Fibroblast of lung (primary cell): ENCODE results near the gene FAM168B. TPM values are rescaled to one million over a fixed set of nuclear protein-coding genes. Genes with fewer than 3 reads are reported as not detected.

Source experiments
- DNase-seq, 2 donors: peaks; one replicate each; pipeline versions ENCODE4 v3.0.0 to v3.0.0-alpha.2; 2010; ENCODE audit warnings: low read depth in 2 of 2
- H2AFZ ChIP-seq: 2 replicates; pipeline ENCODE4 v1.5.1; 2012; ENCODE audit warnings: low read length, control low read depth, inconsistent platforms
- H3K27ac ChIP-seq: 2 replicates; pipeline ENCODE4 v1.5.1; 2011; ENCODE audit warnings: low read length, control low read depth; ENCODE audit not compliant: insufficient read depth
- H3K27me3 ChIP-seq: 2 replicates; pipeline ENCODE4 v1.5.1; 2011; ENCODE audit warnings: mild to moderate bottlenecking, low read length; ENCODE audit not compliant: control insufficient read depth, insufficient read depth
- H3K36me3 ChIP-seq: 2 replicates; pipeline ENCODE4 v1.5.1; 2011; ENCODE audit warnings: low read length; ENCODE audit not compliant: control insufficient read depth, insufficient read depth
- H3K4me1 ChIP-seq: 2 replicates; pipeline ENCODE4 v1.5.1; 2011; ENCODE audit warnings: low read length; ENCODE audit not compliant: control insufficient read depth, insufficient read depth; ENCODE audit errors: extremely low read depth
- H3K4me2 ChIP-seq: 2 replicates; pipeline ENCODE4 v1.5.1; 2011; ENCODE audit warnings: low read length, control low read depth; ENCODE audit not compliant: insufficient read depth; ENCODE audit errors: extremely low read depth
- H3K4me3 ChIP-seq, 4 experiments: fragments of 200-600 bp in 1 of 4; sonication (generic) in 1 of 4; replicated peaks in 1 of 4; 2 replicates each; pipeline ENCODE4 v1.5.1; 2011 to 2016; ENCODE audit warnings: low read length in 4 of 4, low read depth in 3 of 4, mild to moderate bottlenecking in 3 of 4, control low read depth in 2 of 4, inconsistent platforms in 1 of 4, mixed read lengths in 1 of 4; ENCODE audit not compliant: insufficient read depth in 1 of 4; ENCODE audit errors: control extremely low read depth in 1 of 4
- H3K79me2 ChIP-seq: 2 replicates; pipeline ENCODE4 v1.5.1; 2012; ENCODE audit warnings: mild to moderate bottlenecking, low read length, inconsistent platforms; ENCODE audit not compliant: control insufficient read depth, insufficient read depth
- H3K9ac ChIP-seq: 2 replicates; pipeline ENCODE4 v1.5.1; 2011; ENCODE audit warnings: mild to moderate bottlenecking, low read length, control low read depth; ENCODE audit not compliant: insufficient read depth
- H3K9me3 ChIP-seq: 2 replicates; pipeline ENCODE4 v1.5.1; 2012; ENCODE audit warnings: low read depth, low read length; ENCODE audit not compliant: control insufficient read depth, insufficient read depth
- H4K20me1 ChIP-seq: 2 replicates; pipeline ENCODE4 v1.5.1; 2011; ENCODE audit warnings: low read length; ENCODE audit not compliant: control insufficient read depth, insufficient read depth; ENCODE audit errors: extremely low read depth
- EZH2 ChIP-seq: IDR thresholded peaks from 2 replicates; pipeline ENCODE4 v1.5.1; 2012; ENCODE audit warnings: low read length, control low read depth, mild to moderate bottlenecking; ENCODE audit errors: missing control alignments
- polyA plus RNA-seq, 2 donors: library from polyadenylated mRNA; depleted of rRNA in 1 of 2; stranded (reverse) in 1 of 2; unstranded in 1 of 2; fragments of >200 nt; gene quantifications; 2 replicates each; pipeline ENCODE4 v1.2.1, GENCODE V29; 2011 to 2012; ENCODE audit warnings: missing spikeins in 1 of 2
- total RNA-seq: library from RNA; depleted of rRNA; stranded (reverse); fragments of >200 nt; gene quantifications from 2 replicates; pipeline ENCODE4 v1.2.1, GENCODE V29; 2014
- TF ChIP-seq, protein P1 (sequence below), 2 donors: IDR thresholded peaks in 1 of 2; conservative IDR thresholded peaks in 1 of 2; 1 replicate in 1 of 2; 2 replicates in 1 of 2; pipeline ENCODE4 v1.5.1; 2011 to 2012; ENCODE audit warnings: low read length in 2 of 2, control low read depth in 1 of 2, inconsistent platforms in 1 of 2, low read depth in 1 of 2, mild to moderate bottlenecking in 1 of 2

FAM168B gene
- total and polyA plus RNA-seq, 2 donors (not counting 1 experiment from before 2014, with no cell fraction given): 71.2 to 87.8 TPM

DNA sequence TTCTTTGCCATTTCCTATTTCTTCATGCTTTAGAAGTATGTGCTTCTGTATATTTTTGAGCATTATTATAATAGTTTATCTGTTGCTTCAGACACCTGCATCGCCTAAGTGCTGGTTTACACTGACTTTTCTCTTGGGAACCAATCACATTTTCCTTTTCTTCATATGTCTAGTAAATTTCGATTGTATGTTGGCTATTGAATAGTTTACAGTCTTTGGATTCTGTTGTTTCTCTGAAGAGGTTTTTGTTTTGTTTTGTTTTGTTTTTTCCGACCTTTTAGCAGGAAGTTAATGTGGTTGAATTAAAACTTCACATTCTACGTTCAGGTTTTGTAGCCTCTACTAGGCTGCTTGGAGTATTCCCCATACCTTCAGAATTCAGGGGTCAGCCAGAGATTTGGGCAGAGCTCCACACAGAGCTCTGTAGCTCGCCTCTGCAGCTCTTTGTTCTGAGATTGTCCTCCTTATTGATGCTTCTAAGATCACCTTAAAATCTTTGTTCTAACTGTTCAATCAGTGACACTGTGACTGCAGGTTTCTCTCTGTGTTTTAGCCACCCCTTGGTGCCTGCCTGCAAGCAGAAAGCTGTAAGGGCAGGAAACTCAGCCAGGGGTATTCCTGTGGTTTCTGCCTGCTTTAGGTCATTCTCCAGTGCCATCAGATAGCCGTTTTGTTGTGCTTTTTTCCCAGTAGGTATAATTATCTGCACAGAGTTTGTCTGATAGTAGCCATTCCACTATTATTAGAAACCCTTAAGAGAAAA is 83.4 kb downstream of the FAM168B start:
- no peak for TF ChIP-seq EZH2
- TF ChIP-seq, protein P1, sequence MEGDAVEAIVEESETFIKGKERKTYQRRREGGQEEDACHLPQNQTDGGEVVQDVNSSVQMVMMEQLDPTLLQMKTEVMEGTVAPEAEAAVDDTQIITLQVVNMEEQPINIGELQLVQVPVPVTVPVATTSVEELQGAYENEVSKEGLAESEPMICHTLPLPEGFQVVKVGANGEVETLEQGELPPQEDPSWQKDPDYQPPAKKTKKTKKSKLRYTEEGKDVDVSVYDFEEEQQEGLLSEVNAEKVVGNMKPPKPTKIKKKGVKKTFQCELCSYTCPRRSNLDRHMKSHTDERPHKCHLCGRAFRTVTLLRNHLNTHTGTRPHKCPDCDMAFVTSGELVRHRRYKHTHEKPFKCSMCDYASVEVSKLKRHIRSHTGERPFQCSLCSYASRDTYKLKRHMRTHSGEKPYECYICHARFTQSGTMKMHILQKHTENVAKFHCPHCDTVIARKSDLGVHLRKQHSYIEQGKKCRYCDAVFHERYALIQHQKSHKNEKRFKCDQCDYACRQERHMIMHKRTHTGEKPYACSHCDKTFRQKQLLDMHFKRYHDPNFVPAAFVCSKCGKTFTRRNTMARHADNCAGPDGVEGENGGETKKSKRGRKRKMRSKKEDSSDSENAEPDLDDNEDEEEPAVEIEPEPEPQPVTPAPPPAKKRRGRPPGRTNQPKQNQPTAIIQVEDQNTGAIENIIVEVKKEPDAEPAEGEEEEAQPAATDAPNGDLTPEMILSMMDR (conservative IDR thresholded peaks at IDR 0.05 in 1 of 2, IDR thresholded peaks at IDR 0.05 in 1 of 2; ENCODE audit: low read depth in 1 of 2, low read length in 2 of 2): no peak
- Histone ChIP-seq H3K27me3 (peaks cover 6% of the 10 kb centered on the region), H4K20me1 (no peaks in the 10 kb centered on the region), H3K9ac (no peak overlapping the region), H3K27ac (no peak overlapping the region), H3K4me2 (no peak overlapping the region), H3K79me2 (no peaks in the 10 kb centered on the region), H2AFZ (no peak overlapping the region), H3K9me3 (no peaks in the 10 kb centered on the region), H3K36me3 (no peaks in the 10 kb centered on the region), H3K4me1 (no peaks in the 10 kb centered on the region), H3K4me3 (no peak overlapping the region)
- no peak for DNase-seq

DNA sequence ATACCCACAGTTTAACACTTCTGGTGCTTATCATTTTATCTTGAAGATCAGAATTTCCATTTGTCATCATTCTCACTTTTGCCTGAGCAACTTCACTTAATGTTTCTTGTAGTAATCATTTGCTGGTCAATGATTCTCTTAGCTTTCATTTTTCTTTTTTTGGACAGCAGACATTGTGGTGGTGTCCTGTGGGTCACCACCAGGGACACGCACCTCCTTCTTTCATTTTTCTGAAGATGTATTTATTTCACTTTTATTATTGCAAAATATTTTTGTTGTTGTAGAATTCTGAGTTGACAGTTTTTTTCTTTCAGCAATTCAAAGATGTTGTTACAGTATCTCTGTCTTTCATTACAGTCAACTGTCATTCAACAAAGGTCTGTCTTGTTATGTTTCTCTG is 84.3 kb downstream of the FAM168B start:
- Histone ChIP-seq H3K79me2 (no peaks in the 10 kb centered on the region), H3K4me2 (no peak overlapping the region)

DNA sequence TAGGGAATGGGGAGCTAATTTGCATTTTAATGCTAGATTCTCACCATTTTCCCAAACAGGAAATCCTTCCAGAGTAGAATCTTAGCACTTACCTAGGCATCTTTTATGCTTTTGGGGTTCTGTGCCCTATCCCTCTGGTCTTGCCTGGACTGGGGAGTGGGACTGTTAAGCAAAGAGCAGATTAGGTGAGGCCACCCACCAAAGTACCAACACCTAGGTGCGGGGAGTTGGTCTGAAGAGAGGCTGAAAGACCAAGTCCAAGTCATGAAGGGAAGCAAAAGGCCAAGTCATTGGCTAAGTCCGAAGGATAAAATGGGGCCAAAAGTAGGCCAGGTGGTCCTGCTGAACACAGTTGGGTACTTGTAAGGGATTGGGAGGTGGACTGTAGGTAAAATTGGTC is 86.7 kb downstream of the FAM168B start:
- no peak overlapping the region for H3K9ac ChIP-seq
- H3K9me3 ChIP-seq: no peaks in the 10 kb centered on the region
- no peaks in the 10 kb centered on the region for H4K20me1 ChIP-seq
- DNase-seq: no peak
- no peaks in the 10 kb centered on the region for H3K79me2 ChIP-seq
- no peak for TF ChIP-seq EZH2
- TF ChIP-seq, protein P1 (conservative IDR thresholded peaks at IDR 0.05 in 1 of 2, IDR thresholded peaks at IDR 0.05 in 1 of 2; ENCODE audit: low read depth in 1 of 2, low read length in 2 of 2): no peak
- H3K27me3 ChIP-seq: peaks cover 6% of the 10 kb centered on the region
- no peak overlapping the region for H3K27ac ChIP-seq
- H3K4me2 ChIP-seq: no peak overlapping the region
- H3K36me3 ChIP-seq: no peaks in the 10 kb centered on the region
- no peak overlapping the region for H2AFZ ChIP-seq
- no peaks in the 10 kb centered on the region for H3K4me1 ChIP-seq
- no peak overlapping the region for H3K4me3 ChIP-seq

More for the DNA sequence above, 84.3 kb downstream of the FAM168B start:
- Histone ChIP-seq H3K36me3 (no peaks in the 10 kb centered on the region), H3K4me3 (no peak overlapping the region), H2AFZ (no peak overlapping the region), H3K9ac (no peak overlapping the region), H3K27ac (no peak overlapping the region), H3K27me3 (peaks cover 6% of the 10 kb centered on the region), H4K20me1 (no peaks in the 10 kb centered on the region), H3K9me3 (no peaks in the 10 kb centered on the region), H3K4me1 (no peaks in the 10 kb centered on the region)
- TF ChIP-seq, protein P1 (conservative IDR thresholded peaks at IDR 0.05 in 1 of 2, IDR thresholded peaks at IDR 0.05 in 1 of 2; ENCODE audit: low read depth in 1 of 2, low read length in 2 of 2): no peak
- no peak for TF ChIP-seq EZH2
- no peak for DNase-seq
